ENCODE measurements around the gene DCBLD1. TPM values are rescaled to one million over a fixed set of nuclear protein-coding genes. Genes with fewer than 3 reads are reported as not detected.

DCBLD1 gene
- total RNA-seq, 1 donor from 2014 or later = 30.1 TPM

- Mint-ChIP-seq H3K9me3 (no peaks in the 10 kb centered on the region), H3K4me3 (no peak overlapping the region), H3K4me1 (peaks cover 22% of the 10 kb centered on the region), H3K27ac (peak overlapping the region; percentile 73), H3K36me3 (peaks cover 7% of the 10 kb centered on the region), H3K27me3 (ENCODE audit: low read depth) (no peaks in the 10 kb centered on the region)
- TF ChIP-seq CTCF (IDR thresholded peaks at IDR 0.05; ENCODE audit: unreplicated experiment) = no peak
- no peak for DNase-seq (ENCODE audit: low spot score in 2 of 2, unreplicated experiment in 2 of 2)
Measured at GRCh38 chr6:117561128-117561527, 78.7 kb downstream of the DCBLD1 start.

- H3K4me1 Mint-ChIP-seq = peaks cover 16% of the 10 kb centered on the region
- H3K4me3 Mint-ChIP-seq = no peak overlapping the region
- no peaks in the 10 kb centered on the region for H3K9me3 Mint-ChIP-seq
- peaks cover 18% of the 10 kb centered on the region for H3K36me3 Mint-ChIP-seq
- no peak for DNase-seq (ENCODE audit: low spot score in 2 of 2, unreplicated experiment in 2 of 2)
- no peak overlapping the region for H3K27ac Mint-ChIP-seq
- no peak for TF ChIP-seq CTCF (IDR thresholded peaks at IDR 0.05; ENCODE audit: unreplicated experiment)
- H3K27me3 Mint-ChIP-seq (ENCODE audit: low read depth) = no peaks in the 10 kb centered on the region
Measured at GRCh38 chr6:117564681-117565080, 82.2 kb downstream of the DCBLD1 start.

GRCh38 chr6:117568247-117568646 is 85.8 kb downstream of the DCBLD1 start:
- Mint-ChIP-seq H3K9me3 (no peaks in the 10 kb centered on the region), H3K4me1 (no peaks in the 10 kb centered on the region), H3K27ac (no peak overlapping the region), H3K4me3 (no peak overlapping the region), H3K36me3 (peaks cover 28% of the 10 kb centered on the region), H3K27me3 (ENCODE audit: low read depth) (no peaks in the 10 kb centered on the region)
- TF ChIP-seq CTCF (IDR thresholded peaks at IDR 0.05; ENCODE audit: unreplicated experiment) = no peak
- DNase-seq (ENCODE audit: low spot score in 2 of 2, unreplicated experiment in 2 of 2) = no peak

- Mint-ChIP-seq H3K27ac (no peak overlapping the region), H3K27me3 (ENCODE audit: low read depth) (no peaks in the 10 kb centered on the region), H3K9me3 (no peaks in the 10 kb centered on the region), H3K36me3 (peaks cover 32% of the 10 kb centered on the region), H3K4me3 (no peak overlapping the region), H3K4me1 (no peaks in the 10 kb centered on the region)
- TF ChIP-seq CTCF (IDR thresholded peaks at IDR 0.05; ENCODE audit: unreplicated experiment) = no peak
- DNase-seq (ENCODE audit: low spot score in 2 of 2, unreplicated experiment in 2 of 2) = no peak
Measured at GRCh38 chr6:117568831-117569410, 86.4 kb downstream of the DCBLD1 start.

- Mint-ChIP-seq H3K9me3 (no peaks in the 10 kb centered on the region), H3K4me3 (no peak overlapping the region), H3K4me1 (no peaks in the 10 kb centered on the region), H3K27me3 (ENCODE audit: low read depth) (no peaks in the 10 kb centered on the region), H3K36me3 (peaks cover 38% of the 10 kb centered on the region), H3K27ac (no peak overlapping the region)
- no peak for TF ChIP-seq CTCF (IDR thresholded peaks at IDR 0.05; ENCODE audit: unreplicated experiment)
- DNase-seq (ENCODE audit: low spot score in 2 of 2, unreplicated experiment in 2 of 2) = no peak
Measured at GRCh38 chr6:117573006-117573680, 90.7 kb downstream of the DCBLD1 start.

All from mesothelial cell of epicardium (in vitro differentiated cells).